Tibial nerve (tissue), 4 donors: Measurements from ENCODE around the gene NOM1.

Experiments used
- CTCF ChIP-seq, 5 experiments: fragments of 200-600 bp in 3 of 5; fragments of 450-650 bp in 2 of 5; sonication (generic) in 3 of 5; IDR thresholded peaks; one replicate each; pipeline ENCODE4 v1.5.1; 2016 to 2019; ENCODE audit warnings: antibody characterized with exemption in 5 of 5, mild to moderate bottlenecking in 3 of 5, moderate library complexity in 2 of 5
- EP300 ChIP-seq, 2 donors: sonication (generic); formaldehyde crosslinking; IDR thresholded peaks; one replicate each; pipeline ENCODE4 v1.6.1; 2017; ENCODE audit warnings: antibody characterized with exemption in 2 of 2, mild to moderate bottlenecking in 1 of 2
- POLR2A ChIP-seq, 2 donors: fragments of 450-650 bp; IDR thresholded peaks; one replicate each; pipeline ENCODE4 v1.6.1; 2017; ENCODE audit warnings: antibody characterized with exemption in 2 of 2, mild to moderate bottlenecking in 2 of 2, moderate library complexity in 2 of 2

- TF ChIP-seq CTCF (IDR thresholded peaks at IDR 0.05) (no peak), EP300 (IDR thresholded peaks at IDR 0.05) (no peak), POLR2A (IDR thresholded peaks at IDR 0.05) (no peak)
These were observed 51.5 kb downstream of the NOM1 start for GRCh38 chr7:157000741-157001653.
